ENCODE measurements around the gene DEFB132. TPM values are rescaled to one million over a fixed set of nuclear protein-coding genes. Genes with fewer than 3 reads are reported as not detected.
A peak's percentile ranks its signal among the peaks of the same experiment; 100 is the strongest.

The DEFB132 gene
- total and polyA plus RNA-seq, 2 of the 13 experiments (the other 11 are each of a cell fraction or from before 2014, with no cell fraction given), result not detected

GRCh38 chr20:266596-267562, 9.4 kb downstream of the DEFB132 start (continued):
- TF ChIP-seq ZMAT3 (CRISPR knock-in tag; conservative IDR thresholded peaks at IDR 0.05) (peak; percentile 86), NCOA1 (CRISPR knock-in tag; IDR thresholded peaks at IDR 0.05) (no peak), ZNF530 (CRISPR knock-in tag; IDR thresholded peaks at IDR 0.05; ENCODE audit: low read depth) (no peak), BORCS8-MEF2B (CRISPR knock-in tag; IDR thresholded peaks at IDR 0.05) (peak; percentile 98), REST (IDR thresholded peaks at IDR 0.05; ENCODE audit: borderline replicate concordance in 1 of 2, low read depth in 1 of 2, low read length in 2 of 2) (peak in 1 of 2 experiments; percentile 55; a peak in 1 of 4 replicates), ZBTB1 (CRISPR knock-in tag; IDR thresholded peaks at IDR 0.05; ENCODE audit: borderline replicate concordance) (peak; percentile 55; the same call in 1 of the 2 replicates), ZFP82 (CRISPR knock-in tag; IDR thresholded peaks at IDR 0.05; ENCODE audit: borderline replicate concordance) (peak; percentile 62; the same call in 1 of the 2 replicates), SIX1 (CRISPR knock-in tag; IDR thresholded peaks at IDR 0.05; ENCODE audit: borderline replicate concordance) (no peak; the same call in 1 of the 2 replicates), HNF1B (CRISPR knock-in tag; IDR thresholded peaks at IDR 0.05) (peak; percentile 92), CENPX (CRISPR knock-in tag; IDR thresholded peaks at IDR 0.05) (no peak), MIER3 (CRISPR knock-in tag; IDR thresholded peaks at IDR 0.05; ENCODE audit: borderline replicate concordance) (peak; percentile 91; the same call in 1 of the 2 replicates), ATF3 (CRISPR knock-in tag; IDR thresholded peaks at IDR 0.05) (no peak; the same call in 1 of the 2 replicates), ATF5 (CRISPR knock-in tag; IDR thresholded peaks at IDR 0.05; ENCODE audit: low read depth) (0 out of 2 replicates have a peak, but pooled peaks have one; percentile 32), ZNF678 (CRISPR knock-in tag; IDR thresholded peaks at IDR 0.05) (peak; percentile 95; the same call in 1 of the 2 replicates), PRDM10 (CRISPR knock-in tag; IDR thresholded peaks at IDR 0.05; ENCODE audit: low read depth) (peak; percentile 66; the same call in 1 of the 2 replicates)

All from HepG2 (cell line).